ENCODE data around the gene C16orf74. TPM values are rescaled to one million over a fixed set of nuclear protein-coding genes. Genes with fewer than 3 reads are reported as not detected.

Gene C16orf74
- total and polyA plus RNA-seq, 10 donors: 12.1 to 107 (median 19.3) TPM

DNA sequence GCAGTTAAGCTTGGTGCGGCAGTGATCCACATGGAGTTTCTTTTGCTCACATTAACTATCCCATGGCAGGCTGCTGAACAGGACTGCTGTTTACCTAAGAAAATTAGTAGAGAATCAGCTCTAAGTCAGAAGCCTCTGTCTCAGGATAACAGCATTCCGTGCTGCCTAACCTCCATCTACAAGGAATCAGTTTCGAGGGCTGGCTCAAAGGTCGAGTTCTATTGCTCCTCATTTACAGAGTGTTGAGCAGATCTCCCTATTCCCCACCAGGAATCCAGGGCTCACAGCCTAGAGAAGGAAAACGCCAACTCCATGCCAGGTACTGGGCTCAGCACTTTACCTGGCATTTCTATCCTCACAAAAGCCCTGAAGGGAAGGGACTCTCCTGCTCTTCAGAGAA, 72.1 kb downstream of the C16orf74 start:
- peak; percentile 19 for DNase-seq
- Histone ChIP-seq H3K36me3 (peaks cover 0 to 64% (median 29%) of the 10 kb centered on the region in 6 donors), H3K4me1 (peaks cover 6 to 41% (median 27%) of the 10 kb centered on the region in 6 donors), H3K4me3 (no peak overlapping the region), H3K27ac (no peak overlapping the region), H3K9me3 (no peaks in the 10 kb centered on the region), H3K27me3 (replicated peaks in 1 of 7) (no peaks in the 10 kb centered on the region)
- TF ChIP-seq, protein P1, sequence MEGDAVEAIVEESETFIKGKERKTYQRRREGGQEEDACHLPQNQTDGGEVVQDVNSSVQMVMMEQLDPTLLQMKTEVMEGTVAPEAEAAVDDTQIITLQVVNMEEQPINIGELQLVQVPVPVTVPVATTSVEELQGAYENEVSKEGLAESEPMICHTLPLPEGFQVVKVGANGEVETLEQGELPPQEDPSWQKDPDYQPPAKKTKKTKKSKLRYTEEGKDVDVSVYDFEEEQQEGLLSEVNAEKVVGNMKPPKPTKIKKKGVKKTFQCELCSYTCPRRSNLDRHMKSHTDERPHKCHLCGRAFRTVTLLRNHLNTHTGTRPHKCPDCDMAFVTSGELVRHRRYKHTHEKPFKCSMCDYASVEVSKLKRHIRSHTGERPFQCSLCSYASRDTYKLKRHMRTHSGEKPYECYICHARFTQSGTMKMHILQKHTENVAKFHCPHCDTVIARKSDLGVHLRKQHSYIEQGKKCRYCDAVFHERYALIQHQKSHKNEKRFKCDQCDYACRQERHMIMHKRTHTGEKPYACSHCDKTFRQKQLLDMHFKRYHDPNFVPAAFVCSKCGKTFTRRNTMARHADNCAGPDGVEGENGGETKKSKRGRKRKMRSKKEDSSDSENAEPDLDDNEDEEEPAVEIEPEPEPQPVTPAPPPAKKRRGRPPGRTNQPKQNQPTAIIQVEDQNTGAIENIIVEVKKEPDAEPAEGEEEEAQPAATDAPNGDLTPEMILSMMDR (IDR thresholded peaks at IDR 0.05 in 8 of 11, conservative IDR thresholded peaks at IDR 0.05 in 3 of 11): no peak
- intact Hi-C loops (cut with DNase I; ENCODE audit: low total_unique reads): no loop called here
- WGBS, 5 donors: 94 to 99% (median 96%) methylated on average over 5 of the region's 5 CpGs

DNA sequence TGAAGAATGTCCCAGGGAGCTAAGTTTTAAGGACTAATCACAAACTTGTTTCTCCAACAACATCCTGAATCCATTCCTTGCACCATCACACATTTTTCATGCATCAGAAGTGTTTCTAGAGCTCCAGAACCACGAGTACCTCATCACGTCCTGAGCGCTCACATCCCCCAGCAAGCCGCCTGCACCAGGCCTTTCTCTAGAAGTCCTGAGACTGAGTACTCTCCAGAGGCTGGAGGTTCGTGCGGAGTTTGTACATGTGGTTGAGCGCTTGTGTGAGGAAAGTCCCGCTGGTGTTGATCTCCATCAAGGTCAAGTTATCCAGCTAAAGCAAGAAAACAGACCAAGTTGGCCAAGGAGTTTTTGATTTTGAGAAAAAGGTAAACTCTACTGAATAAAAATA, 72.9 kb downstream of the C16orf74 start:
- Histone ChIP-seq H3K27ac (no peak overlapping the region), H3K9me3 (no peaks in the 10 kb centered on the region), H3K27me3 (replicated peaks in 1 of 7) (no peaks in the 10 kb centered on the region), H3K4me3 (no peak overlapping the region), H3K36me3 (peaks cover under 1 to 72% (median 31%) of the 10 kb centered on the region in 6 donors), H3K4me1 (peaks cover 6 to 49% (median 30%) of the 10 kb centered on the region in 6 donors)
- intact Hi-C loops (cut with DNase I; ENCODE audit: low total_unique reads): no loop called here
- WGBS, 5 donors: 86 to 96% (median 87%) methylated on average over 8 of the region's 8 CpGs
- DNase-seq: peak; percentile 20
- no peak for TF ChIP-seq POLR2A (IDR thresholded peaks at IDR 0.05)
- TF ChIP-seq POLR2AphosphoS5 (IDR thresholded peaks at IDR 0.05): no peak
- TF ChIP-seq, protein P1 (IDR thresholded peaks at IDR 0.05 in 8 of 11, conservative IDR thresholded peaks at IDR 0.05 in 3 of 11): no peak

DNA sequence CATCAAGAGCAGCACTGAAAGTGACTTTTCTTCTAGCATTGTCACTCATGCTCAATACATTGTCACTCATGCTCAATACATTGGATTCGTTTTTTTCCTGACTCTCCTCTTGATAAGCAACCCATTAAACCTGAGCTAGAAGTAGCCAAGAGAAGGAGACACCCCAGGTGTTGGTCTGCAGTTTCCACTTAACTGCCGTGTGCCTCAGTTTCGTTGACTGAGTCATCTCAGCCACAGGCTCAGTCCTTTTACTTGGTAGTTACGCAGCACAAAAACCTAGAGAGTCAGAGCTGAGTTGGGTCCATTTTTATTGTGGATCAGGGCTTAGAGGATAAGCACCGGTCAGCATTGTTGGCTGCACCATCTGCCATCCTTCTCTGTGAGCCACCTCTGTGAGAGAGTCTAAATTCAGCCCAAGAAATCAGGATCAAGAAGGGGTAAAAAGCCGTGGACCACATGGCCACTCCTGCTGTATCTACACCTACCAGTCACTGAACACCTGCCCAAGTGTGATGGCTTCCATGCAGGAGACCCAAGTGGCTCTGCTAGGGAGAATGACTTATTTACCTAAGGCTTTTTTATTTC, 73.4 kb downstream of the C16orf74 start:
- no peaks in the 10 kb centered on the region for H3K9me3 ChIP-seq
- no peak for TF ChIP-seq POLR2A (IDR thresholded peaks at IDR 0.05)
- TF ChIP-seq, protein P1 (IDR thresholded peaks at IDR 0.05 in 8 of 11, conservative IDR thresholded peaks at IDR 0.05 in 3 of 11): no peak
- H3K27ac ChIP-seq: no peak overlapping the region
- DNase-seq: peak; percentile 4
- peaks cover 6 to 49% (median 30%) of the 10 kb centered on the region in 6 donors for H3K4me1 ChIP-seq
- no peaks in the 10 kb centered on the region for H3K27me3 ChIP-seq (replicated peaks in 1 of 7)
- 75 to 91% (median 86%) methylated on average over 6 of the region's 6 CpGs for WGBS, 5 donors
- peaks cover 4 to 77% (median 36%) of the 10 kb centered on the region in 6 donors for H3K36me3 ChIP-seq
- intact Hi-C loops (cut with DNase I; ENCODE audit: low total_unique reads): no loop called here
- H3K4me3 ChIP-seq: no peak overlapping the region

DNA sequence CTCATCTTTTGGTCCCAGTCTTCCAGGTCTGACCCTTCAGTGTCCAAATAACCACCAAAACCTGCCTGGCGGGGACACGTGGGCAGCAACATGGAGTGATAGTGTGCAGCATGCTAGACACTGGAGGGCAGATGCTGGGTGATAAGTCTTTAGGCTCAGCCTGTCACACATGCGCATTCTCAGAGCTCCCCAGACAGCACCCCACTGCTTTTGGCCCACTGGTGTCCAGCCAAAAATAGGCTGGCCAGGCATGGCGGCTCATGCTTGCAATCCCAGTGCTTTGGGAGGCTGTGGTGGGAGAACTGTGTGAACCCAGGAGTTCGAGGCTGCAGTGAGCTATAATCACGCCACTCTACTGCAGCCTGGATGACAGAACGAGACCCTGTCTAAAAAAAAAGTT, 74.4 kb downstream of the C16orf74 start:
- TF ChIP-seq POLR2A (IDR thresholded peaks at IDR 0.05) (no peak), POLR2AphosphoS5 (IDR thresholded peaks at IDR 0.05) (no peak)
- TF ChIP-seq, protein P1 (IDR thresholded peaks at IDR 0.05 in 8 of 11, conservative IDR thresholded peaks at IDR 0.05 in 3 of 11): no peak
- Histone ChIP-seq H3K9me3 (no peaks in the 10 kb centered on the region), H3K4me3 (no peak overlapping the region), H3K27ac (no peak overlapping the region), H3K36me3 (peaks cover 4 to 87% (median 46%) of the 10 kb centered on the region in 6 donors), H3K27me3 (replicated peaks in 1 of 7) (no peaks in the 10 kb centered on the region), H3K4me1 (peaks cover 6 to 48% (median 30%) of the 10 kb centered on the region in 6 donors)
- intact Hi-C loops (cut with DNase I; ENCODE audit: low total_unique reads): no loop called here
- peak; percentile 8 for DNase-seq
- WGBS, 5 donors: 93 to 98% (median 96%) methylated on average over 7 of the region's 7 CpGs
